Measurements from ENCODE around the gene MAML2. TPM values are rescaled to one million over a fixed set of nuclear protein-coding genes. Genes with fewer than 3 reads are reported as not detected.
A peak's percentile ranks its signal among the peaks of the same experiment; 100 is the strongest.

MAML2 gene
- total and polyA plus RNA-seq, 2 experiments from 2014 or later: 2.0 to 7.1 TPM

DNA sequence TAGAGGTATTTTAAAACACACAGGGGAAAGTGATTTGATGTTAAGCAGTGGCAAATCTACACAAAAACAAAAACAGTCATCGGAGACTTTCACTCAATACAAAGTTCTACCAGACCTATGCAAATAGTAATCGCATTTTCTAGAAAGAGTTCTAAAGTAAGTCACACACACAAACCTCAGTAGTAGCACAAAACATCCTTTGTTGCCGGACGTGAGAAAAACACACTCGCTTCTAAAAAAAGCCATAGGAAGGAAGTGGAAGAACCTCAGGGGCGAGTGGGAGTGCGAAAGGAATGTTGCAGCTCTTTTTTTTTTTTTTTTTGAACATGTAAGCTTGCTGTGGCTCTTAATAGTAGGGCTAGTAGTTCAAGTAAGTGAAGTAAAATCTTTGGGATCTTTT lies 88.9 kb downstream of the MAML2 start:
- Mint-ChIP-seq H3K4me1 (peaks cover 44% of the 10 kb centered on the region), H3K36me3 (ENCODE audit: low read depth) (no peaks in the 10 kb centered on the region), H3K27me3 (ENCODE audit: insufficient read depth, low read depth, poor library complexity) (no peaks in the 10 kb centered on the region), H3K4me3 (peak overlapping the region; percentile 27; the same call in 2 of the 3 replicates), H3K27ac (peak overlapping the region; percentile 61), H3K9me3 (no peaks in the 10 kb centered on the region; the same call in 2 of the 3 replicates)
- Histone ChIP-seq H3K79me2 (replicated peaks; ENCODE audit: insufficient read depth) (no peaks in the 10 kb centered on the region; the same call in 1 of the 2 replicates), H3K36me3 (ENCODE audit: insufficient read depth) (no peaks in the 10 kb centered on the region), H3K27ac (ENCODE audit: low read depth) (peak overlapping the region; percentile 4; the same call in 1 of the 2 replicates), H3K9me2 (ENCODE audit: insufficient read depth) (no peaks in the 10 kb centered on the region), H3K27me3 (ENCODE audit: insufficient read depth) (no peaks in the 10 kb centered on the region), H3F3A (replicated peaks; ENCODE audit: low read depth) (no peaks in the 10 kb centered on the region), H2AFZ (no peak overlapping the region), H3K4me3 (no peak overlapping the region), H4K20me1 (replicated peaks; ENCODE audit: insufficient read depth) (no peaks in the 10 kb centered on the region), H3K4me1 (ENCODE audit: insufficient read depth) (peaks cover 25% of the 10 kb centered on the region), H3K4me2 (peak overlapping the region; percentile 21; the same call in 1 of the 2 replicates)
- ATAC-seq: no peak; the same call in 1 of the 3 replicates
- DNase-seq (ENCODE audit: low spot score): peak; percentile 22
- no peak for TF ChIP-seq JUNB (IDR thresholded peaks at IDR 0.05; ENCODE audit: unreplicated experiment)
- TF ChIP-seq, protein P1, sequence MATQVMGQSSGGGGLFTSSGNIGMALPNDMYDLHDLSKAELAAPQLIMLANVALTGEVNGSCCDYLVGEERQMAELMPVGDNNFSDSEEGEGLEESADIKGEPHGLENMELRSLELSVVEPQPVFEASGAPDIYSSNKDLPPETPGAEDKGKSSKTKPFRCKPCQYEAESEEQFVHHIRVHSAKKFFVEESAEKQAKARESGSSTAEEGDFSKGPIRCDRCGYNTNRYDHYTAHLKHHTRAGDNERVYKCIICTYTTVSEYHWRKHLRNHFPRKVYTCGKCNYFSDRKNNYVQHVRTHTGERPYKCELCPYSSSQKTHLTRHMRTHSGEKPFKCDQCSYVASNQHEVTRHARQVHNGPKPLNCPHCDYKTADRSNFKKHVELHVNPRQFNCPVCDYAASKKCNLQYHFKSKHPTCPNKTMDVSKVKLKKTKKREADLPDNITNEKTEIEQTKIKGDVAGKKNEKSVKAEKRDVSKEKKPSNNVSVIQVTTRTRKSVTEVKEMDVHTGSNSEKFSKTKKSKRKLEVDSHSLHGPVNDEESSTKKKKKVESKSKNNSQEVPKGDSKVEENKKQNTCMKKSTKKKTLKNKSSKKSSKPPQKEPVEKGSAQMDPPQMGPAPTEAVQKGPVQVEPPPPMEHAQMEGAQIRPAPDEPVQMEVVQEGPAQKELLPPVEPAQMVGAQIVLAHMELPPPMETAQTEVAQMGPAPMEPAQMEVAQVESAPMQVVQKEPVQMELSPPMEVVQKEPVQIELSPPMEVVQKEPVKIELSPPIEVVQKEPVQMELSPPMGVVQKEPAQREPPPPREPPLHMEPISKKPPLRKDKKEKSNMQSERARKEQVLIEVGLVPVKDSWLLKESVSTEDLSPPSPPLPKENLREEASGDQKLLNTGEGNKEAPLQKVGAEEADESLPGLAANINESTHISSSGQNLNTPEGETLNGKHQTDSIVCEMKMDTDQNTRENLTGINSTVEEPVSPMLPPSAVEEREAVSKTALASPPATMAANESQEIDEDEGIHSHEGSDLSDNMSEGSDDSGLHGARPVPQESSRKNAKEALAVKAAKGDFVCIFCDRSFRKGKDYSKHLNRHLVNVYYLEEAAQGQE (IDR thresholded peaks at IDR 0.05; ENCODE audit: unreplicated experiment): no peak
- TF ChIP-seq, protein P2, sequence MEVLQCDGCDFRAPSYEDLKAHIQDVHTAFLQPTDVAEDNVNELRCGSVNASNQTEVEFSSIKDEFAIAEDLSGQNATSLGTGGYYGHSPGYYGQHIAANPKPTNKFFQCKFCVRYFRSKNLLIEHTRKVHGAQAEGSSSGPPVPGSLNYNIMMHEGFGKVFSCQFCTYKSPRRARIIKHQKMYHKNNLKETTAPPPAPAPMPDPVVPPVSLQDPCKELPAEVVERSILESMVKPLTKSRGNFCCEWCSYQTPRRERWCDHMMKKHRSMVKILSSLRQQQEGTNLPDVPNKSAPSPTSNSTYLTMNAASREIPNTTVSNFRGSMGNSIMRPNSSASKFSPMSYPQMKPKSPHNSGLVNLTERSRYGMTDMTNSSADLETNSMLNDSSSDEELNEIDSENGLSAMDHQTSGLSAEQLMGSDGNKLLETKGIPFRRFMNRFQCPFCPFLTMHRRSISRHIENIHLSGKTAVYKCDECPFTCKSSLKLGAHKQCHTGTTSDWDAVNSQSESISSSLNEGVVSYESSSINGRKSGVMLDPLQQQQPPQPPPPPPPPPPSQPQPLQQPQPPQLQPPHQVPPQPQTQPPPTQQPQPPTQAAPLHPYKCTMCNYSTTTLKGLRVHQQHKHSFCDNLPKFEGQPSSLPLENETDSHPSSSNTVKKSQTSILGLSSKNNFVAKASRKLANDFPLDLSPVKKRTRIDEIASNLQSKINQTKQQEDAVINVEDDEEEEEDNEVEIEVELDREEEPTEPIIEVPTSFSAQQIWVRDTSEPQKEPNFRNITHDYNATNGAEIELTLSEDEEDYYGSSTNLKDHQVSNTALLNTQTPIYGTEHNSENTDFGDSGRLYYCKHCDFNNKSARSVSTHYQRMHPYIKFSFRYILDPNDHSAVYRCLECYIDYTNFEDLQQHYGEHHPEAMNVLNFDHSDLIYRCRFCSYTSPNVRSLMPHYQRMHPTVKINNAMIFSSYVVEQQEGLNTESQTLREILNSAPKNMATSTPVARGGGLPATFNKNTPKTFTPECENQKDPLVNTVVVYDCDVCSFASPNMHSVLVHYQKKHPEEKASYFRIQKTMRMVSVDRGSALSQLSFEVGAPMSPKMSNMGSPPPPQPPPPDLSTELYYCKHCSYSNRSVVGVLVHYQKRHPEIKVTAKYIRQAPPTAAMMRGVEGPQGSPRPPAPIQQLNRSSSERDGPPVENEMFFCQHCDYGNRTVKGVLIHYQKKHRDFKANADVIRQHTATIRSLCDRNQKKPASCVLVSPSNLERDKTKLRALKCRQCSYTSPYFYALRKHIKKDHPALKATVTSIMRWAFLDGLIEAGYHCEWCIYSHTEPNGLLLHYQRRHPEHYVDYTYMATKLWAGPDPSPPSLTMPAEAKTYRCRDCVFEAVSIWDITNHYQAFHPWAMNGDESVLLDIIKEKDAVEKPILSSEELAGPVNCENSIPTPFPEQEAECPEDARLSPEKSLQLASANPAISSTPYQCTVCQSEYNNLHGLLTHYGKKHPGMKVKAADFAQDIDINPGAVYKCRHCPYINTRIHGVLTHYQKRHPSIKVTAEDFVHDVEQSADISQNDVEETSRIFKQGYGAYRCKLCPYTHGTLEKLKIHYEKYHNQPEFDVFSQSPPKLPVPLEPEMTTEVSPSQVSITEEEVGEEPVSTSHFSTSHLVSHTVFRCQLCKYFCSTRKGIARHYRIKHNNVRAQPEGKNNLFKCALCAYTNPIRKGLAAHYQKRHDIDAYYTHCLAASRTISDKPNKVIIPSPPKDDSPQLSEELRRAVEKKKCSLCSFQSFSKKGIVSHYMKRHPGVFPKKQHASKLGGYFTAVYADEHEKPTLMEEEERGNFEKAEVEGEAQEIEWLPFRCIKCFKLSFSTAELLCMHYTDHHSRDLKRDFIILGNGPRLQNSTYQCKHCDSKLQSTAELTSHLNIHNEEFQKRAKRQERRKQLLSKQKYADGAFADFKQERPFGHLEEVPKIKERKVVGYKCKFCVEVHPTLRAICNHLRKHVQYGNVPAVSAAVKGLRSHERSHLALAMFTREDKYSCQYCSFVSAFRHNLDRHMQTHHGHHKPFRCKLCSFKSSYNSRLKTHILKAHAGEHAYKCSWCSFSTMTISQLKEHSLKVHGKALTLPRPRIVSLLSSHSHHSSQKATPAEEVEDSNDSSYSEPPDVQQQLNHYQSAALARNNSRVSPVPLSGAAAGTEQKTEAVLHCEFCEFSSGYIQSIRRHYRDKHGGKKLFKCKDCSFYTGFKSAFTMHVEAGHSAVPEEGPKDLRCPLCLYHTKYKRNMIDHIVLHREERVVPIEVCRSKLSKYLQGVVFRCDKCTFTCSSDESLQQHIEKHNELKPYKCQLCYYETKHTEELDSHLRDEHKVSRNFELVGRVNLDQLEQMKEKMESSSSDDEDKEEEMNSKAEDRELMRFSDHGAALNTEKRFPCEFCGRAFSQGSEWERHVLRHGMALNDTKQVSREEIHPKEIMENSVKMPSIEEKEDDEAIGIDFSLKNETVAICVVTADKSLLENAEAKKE (CRISPR knock-in tag; IDR thresholded peaks at IDR 0.05): no peak
- no peak for TF ChIP-seq EZH2phosphoT487 (IDR thresholded peaks at IDR 0.05; ENCODE audit: unreplicated experiment)
- no peak for TF ChIP-seq POLR2AphosphoS5 (IDR thresholded peaks at IDR 0.05; ENCODE audit: low read depth)
- TF ChIP-seq STAT1 (IDR thresholded peaks at IDR 0.05; ENCODE audit: unreplicated experiment): no peak
- no peak for TF ChIP-seq NANOG (IDR thresholded peaks at IDR 0.05; ENCODE audit: borderline replicate concordance)
- no peak for TF ChIP-seq ZNF114 (CRISPR knock-in tag; IDR thresholded peaks at IDR 0.05)
- no peak for TF ChIP-seq EZH2 (IDR thresholded peaks at IDR 0.05; ENCODE audit: low read depth, unreplicated experiment)
- TF ChIP-seq ZNF331 (CRISPR knock-in tag; IDR thresholded peaks at IDR 0.05; ENCODE audit: low read depth): no peak
- TF ChIP-seq, protein P3, sequence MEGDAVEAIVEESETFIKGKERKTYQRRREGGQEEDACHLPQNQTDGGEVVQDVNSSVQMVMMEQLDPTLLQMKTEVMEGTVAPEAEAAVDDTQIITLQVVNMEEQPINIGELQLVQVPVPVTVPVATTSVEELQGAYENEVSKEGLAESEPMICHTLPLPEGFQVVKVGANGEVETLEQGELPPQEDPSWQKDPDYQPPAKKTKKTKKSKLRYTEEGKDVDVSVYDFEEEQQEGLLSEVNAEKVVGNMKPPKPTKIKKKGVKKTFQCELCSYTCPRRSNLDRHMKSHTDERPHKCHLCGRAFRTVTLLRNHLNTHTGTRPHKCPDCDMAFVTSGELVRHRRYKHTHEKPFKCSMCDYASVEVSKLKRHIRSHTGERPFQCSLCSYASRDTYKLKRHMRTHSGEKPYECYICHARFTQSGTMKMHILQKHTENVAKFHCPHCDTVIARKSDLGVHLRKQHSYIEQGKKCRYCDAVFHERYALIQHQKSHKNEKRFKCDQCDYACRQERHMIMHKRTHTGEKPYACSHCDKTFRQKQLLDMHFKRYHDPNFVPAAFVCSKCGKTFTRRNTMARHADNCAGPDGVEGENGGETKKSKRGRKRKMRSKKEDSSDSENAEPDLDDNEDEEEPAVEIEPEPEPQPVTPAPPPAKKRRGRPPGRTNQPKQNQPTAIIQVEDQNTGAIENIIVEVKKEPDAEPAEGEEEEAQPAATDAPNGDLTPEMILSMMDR (conservative IDR thresholded peaks at IDR 0.05; ENCODE audit: low read depth in 2 of 2): no peak
- TF ChIP-seq, protein P4, sequence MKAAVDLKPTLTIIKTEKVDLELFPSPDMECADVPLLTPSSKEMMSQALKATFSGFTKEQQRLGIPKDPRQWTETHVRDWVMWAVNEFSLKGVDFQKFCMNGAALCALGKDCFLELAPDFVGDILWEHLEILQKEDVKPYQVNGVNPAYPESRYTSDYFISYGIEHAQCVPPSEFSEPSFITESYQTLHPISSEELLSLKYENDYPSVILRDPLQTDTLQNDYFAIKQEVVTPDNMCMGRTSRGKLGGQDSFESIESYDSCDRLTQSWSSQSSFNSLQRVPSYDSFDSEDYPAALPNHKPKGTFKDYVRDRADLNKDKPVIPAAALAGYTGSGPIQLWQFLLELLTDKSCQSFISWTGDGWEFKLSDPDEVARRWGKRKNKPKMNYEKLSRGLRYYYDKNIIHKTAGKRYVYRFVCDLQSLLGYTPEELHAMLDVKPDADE (IDR thresholded peaks at IDR 0.05): no peak
- no peak for TF ChIP-seq CREB1 (CRISPR knock-in tag; IDR thresholded peaks at IDR 0.05; ENCODE audit: low read depth)

Data from GM23338 (cell line).